HG03280 (cell line): ENCODE measurements around the gene STAC.
"Not testable (repeated sequence)": the region's sequence is repeated elsewhere in the genome, so short reads cannot be mapped to it uniquely, and the experiment has no call there.

Experiments
- ATAC-seq: cut with Tn5 transposase; IDR thresholded peaks from one replicate; pipeline ENCODE4 v1.9.1; 2021; ENCODE audit warnings: mild to moderate bottlenecking, moderate library complexity; ENCODE audit not compliant: unreplicated experiment

Gene STAC

DNA sequence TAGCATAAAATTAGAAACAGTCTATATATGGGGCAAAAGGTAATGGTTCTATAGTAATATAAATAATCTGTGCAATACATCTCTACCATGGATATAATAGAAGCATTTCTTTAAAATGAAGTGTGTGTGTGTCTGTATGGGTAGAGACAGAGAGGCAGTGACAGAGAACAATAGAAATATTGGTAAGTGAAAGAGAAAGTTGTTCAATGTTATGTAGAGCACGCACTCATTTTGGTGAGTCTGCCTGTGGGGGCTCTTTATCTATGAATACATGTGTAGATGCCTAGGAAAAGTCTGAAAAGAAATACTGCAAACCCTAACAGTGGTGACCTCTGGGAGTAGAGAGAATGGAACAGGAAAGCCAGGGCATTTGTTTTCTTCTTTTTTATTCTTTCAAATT, 182.6 kb downstream of the STAC start:
- ATAC-seq, result no peak

GRCh38 chr3:36575241-36575640, 194.9 kb downstream of the STAC start:
- no peak for ATAC-seq

- ATAC-seq, result not testable (repeated sequence)
Measured at GRCh38 chr3:36578418-36578817, 198.1 kb downstream of the STAC start.

- ATAC-seq, result no peak
Measured at GRCh38 chr3:36579746-36580145, 199.4 kb downstream of the STAC start.

DNA sequence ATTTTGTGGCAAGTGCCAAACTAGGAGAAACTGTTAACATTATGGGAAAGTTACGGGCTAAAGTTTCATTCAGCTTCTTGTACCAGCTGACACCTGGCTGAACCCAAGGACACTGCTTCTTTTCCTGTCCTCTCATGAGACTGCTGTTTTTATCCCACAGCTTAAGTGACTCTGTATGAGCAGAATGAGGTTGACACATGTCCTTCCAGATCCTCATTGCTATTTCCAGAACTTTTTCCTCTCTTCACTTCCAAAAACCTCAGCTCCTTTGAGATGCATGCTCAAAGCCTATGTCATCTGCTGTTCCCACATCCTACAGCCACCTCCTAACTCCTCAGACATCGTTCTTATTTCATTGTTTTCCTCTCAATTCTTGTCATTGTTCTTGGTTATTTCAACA, 200.4 kb downstream of the STAC start:
- ATAC-seq, result no peak

- no peak for ATAC-seq
Measured at GRCh38 chr3:36591959-36592358, 211.7 kb downstream of the STAC start.

- ATAC-seq, result no peak
Measured at GRCh38 chr3:36595511-36595910, 215.2 kb downstream of the STAC start.

DNA sequence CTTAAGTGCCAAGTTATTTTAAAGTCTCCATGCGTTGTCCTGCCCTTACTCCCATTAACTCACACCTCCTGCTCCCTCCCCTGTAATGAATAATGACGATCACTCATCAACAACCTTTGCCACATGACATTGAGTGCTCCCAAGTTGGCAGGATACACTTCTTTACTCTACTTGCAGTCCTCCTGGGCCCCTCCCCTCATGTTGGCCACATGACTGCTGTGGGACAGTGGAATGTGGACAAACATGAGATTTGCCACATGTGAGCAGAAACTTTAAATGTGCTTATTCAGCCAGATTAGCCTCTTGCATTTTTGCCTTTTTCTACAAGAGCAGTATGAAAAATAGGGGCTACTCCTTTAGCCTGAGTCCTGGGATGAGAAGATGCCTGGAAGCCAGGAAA, 216.1 kb downstream of the STAC start:
- ATAC-seq, result no peak

DNA sequence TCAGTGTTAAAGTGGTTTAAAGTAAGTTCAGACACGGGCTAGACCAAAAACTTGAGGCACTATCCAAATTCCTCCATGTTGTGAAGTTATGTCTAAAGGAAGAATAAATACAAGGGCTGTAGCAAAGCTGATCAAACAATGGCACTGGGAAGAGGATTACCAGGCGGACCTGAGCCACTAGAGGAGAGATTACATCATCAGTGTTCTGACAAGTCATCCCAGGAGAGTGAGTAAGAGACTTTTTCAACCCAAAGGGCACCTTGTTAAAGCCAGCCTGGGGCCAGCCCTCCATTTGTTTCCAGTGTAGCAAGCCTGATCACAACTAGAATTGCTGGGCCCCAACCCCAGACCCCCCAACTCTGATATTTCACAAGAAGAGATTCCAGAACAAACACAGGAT, 217.1 kb downstream of the STAC start:
- no peak for ATAC-seq
